NCI-H2227 treated with DMSO at 0.1 percent for 48 hours (cell line): ENCODE measurements around the gene PPIB.
A peak's percentile ranks its signal among the peaks of the same experiment; 100 is the strongest.

Experiments used
- DNase-seq: peaks from one replicate; lab custom pipeline; 2025; lab: John Stamatoyannopoulos, UW

Gene PPIB

GRCh38 chr15:64162869-64163658, at the start of gene PPIB:
Gene PPIB, minus strand, starts transcription at chr15:64163022. Its CDS starts 36 bp downstream, at chr15:64162986.
- peak; percentile 94 for DNase-seq

- no peak for DNase-seq
These were observed 48.9 kb upstream of the PPIB start for GRCh38 chr15:64211696-64212095.

GRCh38 chr15:64210371-64210770, 47.5 kb upstream of the PPIB start:
- no peak for DNase-seq

GRCh38 chr15:64209680-64210334, 47.0 kb upstream of the PPIB start:
- DNase-seq, result no peak

GRCh38 chr15:64205202-64205601, 42.4 kb upstream of the PPIB start:
- DNase-seq, result no peak

- no peak for DNase-seq
These were observed 34.6 kb upstream of the PPIB start for GRCh38 chr15:64197425-64197824.

- no peak for DNase-seq
These were observed 31.1 kb upstream of the PPIB start for GRCh38 chr15:64193971-64194370.

GRCh38 chr15:64191971-64192830, 29.4 kb upstream of the PPIB start:
- no peak for DNase-seq

GRCh38 chr15:64187396-64188191, 24.8 kb upstream of the PPIB start:
- no peak for DNase-seq

GRCh38 chr15:64185146-64185911, 22.5 kb upstream of the PPIB start:
- no peak for DNase-seq

GRCh38 chr15:64182859-64183370, 20.1 kb upstream of the PPIB start:
- DNase-seq, result no peak

GRCh38 chr15:64180235-64180824, 17.5 kb upstream of the PPIB start:
- no peak for DNase-seq

- DNase-seq, result no peak
These were observed 3.5 kb upstream of the PPIB start for GRCh38 chr15:64166102-64166890.

- no peak for DNase-seq
These were observed 1.6 kb upstream of the PPIB start for GRCh38 chr15:64164436-64164835.

GRCh38 chr15:64163659-64164362, 989 bp upstream of the PPIB start:
- peak; percentile 43 for DNase-seq

GRCh38 chr15:64162478-64162868, 349 bp downstream of the PPIB start:
- DNase-seq, result no peak

- no peak for DNase-seq
These were observed 939 bp downstream of the PPIB start for GRCh38 chr15:64161688-64162477.
